Smooth muscle cell (in vitro differentiated cells): ENCODE data around the gene HDAC10. TPM values are rescaled to one million over a fixed set of nuclear protein-coding genes. Genes with fewer than 3 reads are reported as not detected.

Source experiments
- DNase-seq: peaks from one replicate; lab custom pipeline; 2025; ENCODE audit not compliant: unreplicated experiment; lab: John Stamatoyannopoulos, UW
- H2AFZ ChIP-seq: fragments of 200-600 bp; sonication (generic); 2 replicates; pipeline ENCODE4 v1.6.0; 2016; ENCODE audit warnings: antibody characterized with exemption, low read depth, mild to moderate bottlenecking
- H3F3A ChIP-seq: fragments of 200-600 bp; sonication (generic); 2 replicates; pipeline ENCODE4 v1.6.0; 2017; ENCODE audit warnings: antibody characterized with exemption, low read depth
- H3K27ac ChIP-seq: fragments of 200-600 bp; sonication (generic); 2 replicates; pipeline ENCODE4 v1.5.1; 2016; ENCODE audit warnings: low read depth, mild to moderate bottlenecking
- H3K27me3 ChIP-seq: fragments of 200-600 bp; sonication (generic); 2 replicates; pipeline ENCODE4 v1.6.1; 2016; ENCODE audit warnings: low read depth, mild to moderate bottlenecking
- H3K36me3 ChIP-seq: fragments of 200-600 bp; sonication (generic); 2 replicates; pipeline ENCODE4 v1.5.1; 2016; ENCODE audit warnings: low read depth
- H3K4me1 ChIP-seq: fragments of 200-600 bp; sonication (generic); 2 replicates; pipeline ENCODE4 v1.5.1; 2016; ENCODE audit warnings: low read depth
- H3K4me2 ChIP-seq: fragments of 200-600 bp; sonication (generic); 2 replicates; pipeline ENCODE4 v1.6.0; 2016; ENCODE audit warnings: mild to moderate bottlenecking
- H3K4me3 ChIP-seq: fragments of 200-600 bp; sonication (generic); 2 replicates; pipeline ENCODE4 v1.5.1; 2016; ENCODE audit warnings: mild to moderate bottlenecking
- H3K79me2 ChIP-seq: fragments of 200-600 bp; sonication (generic); 2 replicates; pipeline ENCODE4 v1.6.0; 2016; ENCODE audit warnings: low read depth, mild to moderate bottlenecking
- H3K9ac ChIP-seq: fragments of 200-600 bp; sonication (generic); 2 replicates; pipeline ENCODE4 v1.6.0; 2016; ENCODE audit warnings: low read depth
- H3K9me3 ChIP-seq: fragments of 200-600 bp; sonication (generic); replicated peaks from 2 replicates; pipeline ENCODE4 v1.5.1; 2016; ENCODE audit warnings: low read depth
- H4K20me1 ChIP-seq: fragments of 200-600 bp; sonication (generic); 2 replicates; pipeline ENCODE4 v1.6.0; 2016; ENCODE audit warnings: low read depth
- WGBS: methylation state at CpG from one replicate; pipeline ENCODE4 v1.1.7; 2016; ENCODE audit warnings: low lambda C conversion rate; 5-methylcytosine and 5-hydroxymethylcytosine counted together
- polyA plus RNA-seq: library from polyadenylated mRNA; unstranded; fragments of >200 nt; fragmentation: Nextera tagmentation; extraction: Ambion mirVana; gene quantifications from 2 replicates; pipeline ENCODE4 v1.2.1, GENCODE V29; 2016
- total RNA-seq: library from RNA; depleted of rRNA; stranded (reverse); fragments of >200 nt; gene quantifications from 2 replicates; pipeline ENCODE4 v1.2.3, GENCODE V29; 2014
- TF ChIP-seq, protein P1 (sequence below): fragments of 200-600 bp; sonication (generic); IDR thresholded peaks from 2 replicates; pipeline ENCODE4 v1.5.1; 2017; ENCODE audit warnings: borderline replicate concordance, mild to moderate bottlenecking, antibody characterized with exemption; ENCODE audit not compliant: insufficient read depth, poor library complexity, severe bottlenecking

HDAC10 gene
- total and polyA plus RNA-seq, 2 experiments from 2014 or later, result 9.5 to 15.7 TPM

DNA sequence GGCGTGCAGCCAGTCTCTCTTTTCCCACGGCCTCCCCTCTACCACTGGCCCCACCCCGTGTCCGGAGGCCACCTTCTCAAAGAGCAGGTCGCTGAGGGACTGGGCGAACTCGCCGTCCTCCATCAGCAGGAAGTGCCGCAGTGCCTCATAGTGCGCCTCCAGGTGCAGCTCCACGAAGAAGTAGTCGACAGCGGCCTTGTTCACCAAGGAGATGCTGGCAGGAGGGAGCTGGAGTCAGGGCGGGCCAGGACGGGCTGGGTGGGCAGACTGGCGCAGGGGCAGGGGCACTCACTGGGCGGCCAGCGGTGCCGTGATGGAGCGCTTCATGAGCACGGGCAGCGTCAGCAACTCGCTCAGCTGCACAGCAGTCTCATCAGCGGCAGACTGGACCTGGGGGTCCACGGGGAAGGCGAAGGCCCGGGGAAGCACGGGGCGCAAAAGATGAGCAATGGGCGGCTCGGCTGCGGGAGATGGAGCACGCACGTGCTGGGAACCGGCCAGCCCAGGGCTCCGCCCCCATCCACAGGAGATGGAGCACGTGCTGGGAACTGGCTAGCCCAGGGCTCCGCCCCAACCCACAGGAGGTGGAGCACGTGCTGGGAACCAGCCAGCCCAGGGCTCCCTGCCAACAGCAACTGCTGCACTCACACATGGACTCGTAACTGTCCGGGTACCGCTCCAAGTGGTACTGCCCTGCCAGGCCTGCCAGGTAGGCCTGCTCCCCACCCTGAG is 31.9 kb downstream of the HDAC10 start:
- Histone ChIP-seq H3K79me2 (peaks cover 3% of the 10 kb centered on the region), H3K36me3 (no peaks in the 10 kb centered on the region), H4K20me1 (peaks cover 48% of the 10 kb centered on the region), H3K4me3 (no peak overlapping the region), H3K27ac (no peak overlapping the region), H3K4me1 (no peaks in the 10 kb centered on the region), H2AFZ (no peak overlapping the region), H3K4me2 (no peak overlapping the region), H3F3A (no peaks in the 10 kb centered on the region), H3K27me3 (no peaks in the 10 kb centered on the region), H3K9me3 (no peaks in the 10 kb centered on the region), H3K9ac (no peak overlapping the region)
- TF ChIP-seq, protein P1, sequence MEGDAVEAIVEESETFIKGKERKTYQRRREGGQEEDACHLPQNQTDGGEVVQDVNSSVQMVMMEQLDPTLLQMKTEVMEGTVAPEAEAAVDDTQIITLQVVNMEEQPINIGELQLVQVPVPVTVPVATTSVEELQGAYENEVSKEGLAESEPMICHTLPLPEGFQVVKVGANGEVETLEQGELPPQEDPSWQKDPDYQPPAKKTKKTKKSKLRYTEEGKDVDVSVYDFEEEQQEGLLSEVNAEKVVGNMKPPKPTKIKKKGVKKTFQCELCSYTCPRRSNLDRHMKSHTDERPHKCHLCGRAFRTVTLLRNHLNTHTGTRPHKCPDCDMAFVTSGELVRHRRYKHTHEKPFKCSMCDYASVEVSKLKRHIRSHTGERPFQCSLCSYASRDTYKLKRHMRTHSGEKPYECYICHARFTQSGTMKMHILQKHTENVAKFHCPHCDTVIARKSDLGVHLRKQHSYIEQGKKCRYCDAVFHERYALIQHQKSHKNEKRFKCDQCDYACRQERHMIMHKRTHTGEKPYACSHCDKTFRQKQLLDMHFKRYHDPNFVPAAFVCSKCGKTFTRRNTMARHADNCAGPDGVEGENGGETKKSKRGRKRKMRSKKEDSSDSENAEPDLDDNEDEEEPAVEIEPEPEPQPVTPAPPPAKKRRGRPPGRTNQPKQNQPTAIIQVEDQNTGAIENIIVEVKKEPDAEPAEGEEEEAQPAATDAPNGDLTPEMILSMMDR, result no peak
- 92% methylated on average over 38 of the region's 42 CpGs for WGBS
- no peak for DNase-seq

DNA sequence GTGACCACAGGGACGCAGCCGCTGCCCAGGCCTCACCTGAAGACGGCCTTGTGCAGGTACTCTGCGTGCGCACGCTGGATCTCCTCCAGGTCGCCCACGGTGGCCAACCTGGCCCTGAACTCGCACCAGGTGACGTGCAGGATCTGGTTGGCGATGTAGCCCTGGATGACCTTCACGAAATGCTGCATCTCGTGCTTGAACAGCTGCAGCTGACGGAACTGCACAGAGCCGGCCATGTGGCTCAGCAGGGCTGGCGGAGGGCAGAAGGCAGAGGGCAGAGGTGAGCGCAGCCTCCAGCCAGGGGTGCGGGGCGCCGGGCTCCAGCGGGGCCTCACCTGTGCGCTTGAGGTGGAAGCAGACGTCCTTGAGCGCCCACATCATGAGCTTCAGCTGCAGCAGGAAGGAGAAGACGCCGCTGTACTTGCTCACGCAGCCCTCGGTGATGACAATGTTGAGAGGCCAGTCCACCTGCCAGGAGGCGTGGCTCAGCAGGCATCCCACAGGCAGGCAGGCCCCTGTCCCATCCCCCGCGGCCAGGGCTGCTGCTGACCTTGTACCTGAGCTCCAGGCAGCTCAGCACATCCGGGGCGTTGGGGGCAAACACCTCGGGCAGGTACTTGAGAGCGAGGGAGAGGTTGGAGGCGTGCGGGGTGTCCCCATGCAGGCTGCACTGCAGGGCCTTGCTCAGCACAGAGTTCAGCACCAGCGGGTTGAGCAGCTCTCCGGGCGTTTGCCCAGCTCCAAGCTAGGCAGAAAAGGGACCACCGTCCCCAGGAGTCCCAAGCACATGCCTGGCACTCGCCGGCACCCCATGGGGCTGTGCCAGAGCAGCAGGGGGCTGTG is 32.7 kb downstream of the HDAC10 start:
- Histone ChIP-seq H3K36me3 (no peaks in the 10 kb centered on the region), H3K9ac (no peak overlapping the region)

DNA sequence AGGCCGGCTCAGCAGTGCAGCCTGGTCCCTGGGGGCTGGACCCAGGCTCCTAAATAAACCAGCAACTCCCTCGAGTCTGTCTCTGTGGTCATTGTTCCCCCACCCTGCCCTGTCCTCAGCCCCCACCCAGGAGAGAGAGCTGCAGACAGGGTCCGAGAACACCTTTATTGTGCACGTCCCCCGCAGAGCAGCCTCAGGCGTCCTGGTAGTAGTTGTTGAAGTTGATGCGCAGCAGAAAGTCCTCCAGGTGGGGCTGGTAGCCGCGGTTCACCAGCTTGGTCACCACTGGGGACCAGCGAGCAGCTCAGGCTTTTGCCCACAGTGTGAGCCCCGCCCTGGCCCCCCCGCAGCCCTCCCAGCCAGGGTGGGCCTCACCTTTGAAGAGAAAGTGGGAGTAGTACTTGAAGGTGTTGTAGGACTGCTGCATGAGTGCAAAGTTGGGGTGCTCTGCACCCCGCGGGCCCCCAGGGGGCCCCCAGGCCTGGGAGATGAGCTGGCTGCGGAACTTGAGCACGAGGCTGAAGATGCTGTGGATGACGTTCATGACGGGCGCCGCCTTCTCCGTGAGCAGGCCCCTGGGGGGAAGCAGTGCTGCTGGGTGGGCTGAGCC is 33.4 kb downstream of the HDAC10 start:
- Histone ChIP-seq H3K27ac (no peak overlapping the region), H3F3A (no peaks in the 10 kb centered on the region), H3K4me2 (no peak overlapping the region), H3K27me3 (no peaks in the 10 kb centered on the region), H3K4me1 (no peaks in the 10 kb centered on the region), H3K4me3 (no peak overlapping the region), H4K20me1 (peaks cover 63% of the 10 kb centered on the region), H3K36me3 (no peaks in the 10 kb centered on the region), H2AFZ (no peak overlapping the region), H3K9ac (no peak overlapping the region), H3K79me2 (peaks cover 18% of the 10 kb centered on the region), H3K9me3 (no peaks in the 10 kb centered on the region)
- no peak for DNase-seq
- 94% methylated on average over 21 of the region's 21 CpGs for WGBS
- TF ChIP-seq, protein P1, result no peak

More for the DNA sequence above, 32.7 kb downstream of the HDAC10 start:
- peaks cover 11% of the 10 kb centered on the region for H3K79me2 ChIP-seq
- no peaks in the 10 kb centered on the region for H3K4me1 ChIP-seq
- no peak overlapping the region for H3K27ac ChIP-seq
- no peaks in the 10 kb centered on the region for H3K9me3 ChIP-seq
- no peak overlapping the region for H3K4me3 ChIP-seq
- no peak overlapping the region for H2AFZ ChIP-seq
- no peak overlapping the region for H3K4me2 ChIP-seq
- WGBS, result 98% methylated on average over 39 of the region's 43 CpGs
- no peak for DNase-seq
- H3F3A ChIP-seq, result no peaks in the 10 kb centered on the region
- peaks cover 56% of the 10 kb centered on the region for H4K20me1 ChIP-seq
- TF ChIP-seq, protein P1, result no peak
- H3K27me3 ChIP-seq, result no peaks in the 10 kb centered on the region
